Left lobe of liver (tissue), 2 donors: ENCODE data around the gene RAB44. TPM values are rescaled to one million over a fixed set of nuclear protein-coding genes. Genes with fewer than 3 reads are reported as not detected.

Experiments used
- ATAC-seq: fragments of 200-7000 bp; cut with Tn5 transposase; one replicate; pipeline ENCODE4 v1.9.1; 2020; ENCODE audit warnings: mild to moderate bottlenecking, moderate library complexity
- DNase-seq: peaks from one replicate; pipeline ENCODE4 v3.0.0-alpha.2; 2020; ENCODE audit warnings: low spot score
- total RNA-seq: library from RNA; stranded (reverse); gene quantifications from one replicate; pipeline ENCODE4 v1.2.1, GENCODE V29; 2021
- donor health status: DM: no; HTN: no; CAD: no; lungs with moderate emphysema.
- donor health status: DM: no; HTN: yes; CAD: no.

RAB44 gene
- total RNA-seq, 1 donor from 2014 or later, result 0.08 TPM

GRCh38 chr6:36746251-36746650, 48.6 kb downstream of the RAB44 start:
- DNase-seq (no peak), ATAC-seq (no peak)

- ATAC-seq (no peak), DNase-seq (no peak)
Measured at GRCh38 chr6:36749829-36750489, 52.3 kb downstream of the RAB44 start.

DNA sequence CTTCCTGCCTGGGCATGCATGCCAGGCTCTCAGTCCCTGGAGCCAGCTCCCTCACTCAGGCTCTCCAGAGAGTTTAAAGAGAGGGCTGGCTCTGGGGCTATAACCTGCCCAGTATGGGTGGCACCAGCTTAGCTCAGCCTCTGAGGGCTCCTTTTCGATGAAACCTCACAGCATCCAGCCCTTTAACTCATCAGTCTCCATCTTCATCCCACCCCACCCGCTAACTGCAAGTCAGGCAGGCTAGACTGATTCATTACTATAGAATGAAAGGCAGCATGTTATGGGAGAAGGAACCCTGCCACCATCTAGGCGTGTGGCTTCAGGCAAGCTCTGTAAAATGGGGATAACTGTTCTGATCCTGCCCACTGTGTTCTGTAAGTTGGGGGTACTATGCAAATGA, 53.5 kb downstream of the RAB44 start:
- DNase-seq, result no peak
- ATAC-seq, result no peak

DNA sequence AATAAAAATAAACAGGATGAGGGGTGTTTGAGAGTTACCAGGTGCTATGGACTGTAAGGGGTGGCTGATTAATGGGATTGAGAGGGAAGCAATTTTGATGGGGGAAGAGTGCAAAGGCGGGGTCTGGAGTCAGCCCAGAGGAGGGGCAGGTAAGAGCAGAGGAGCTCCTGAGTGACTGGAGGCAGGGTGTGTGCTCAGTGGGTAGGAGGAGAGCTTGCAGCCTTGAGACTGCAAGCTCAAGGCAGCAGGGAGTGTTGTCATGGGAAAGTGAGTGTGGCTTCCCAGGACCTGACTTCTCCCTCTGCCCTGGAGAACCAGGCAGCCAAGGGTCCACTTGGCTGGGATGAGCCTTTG, 54.2 kb downstream of the RAB44 start:
- ATAC-seq (no peak), DNase-seq (no peak)

- ATAC-seq, result peak; percentile 29
- DNase-seq, result no peak
Measured at GRCh38 chr6:36752187-36752885, 54.7 kb downstream of the RAB44 start.

DNA sequence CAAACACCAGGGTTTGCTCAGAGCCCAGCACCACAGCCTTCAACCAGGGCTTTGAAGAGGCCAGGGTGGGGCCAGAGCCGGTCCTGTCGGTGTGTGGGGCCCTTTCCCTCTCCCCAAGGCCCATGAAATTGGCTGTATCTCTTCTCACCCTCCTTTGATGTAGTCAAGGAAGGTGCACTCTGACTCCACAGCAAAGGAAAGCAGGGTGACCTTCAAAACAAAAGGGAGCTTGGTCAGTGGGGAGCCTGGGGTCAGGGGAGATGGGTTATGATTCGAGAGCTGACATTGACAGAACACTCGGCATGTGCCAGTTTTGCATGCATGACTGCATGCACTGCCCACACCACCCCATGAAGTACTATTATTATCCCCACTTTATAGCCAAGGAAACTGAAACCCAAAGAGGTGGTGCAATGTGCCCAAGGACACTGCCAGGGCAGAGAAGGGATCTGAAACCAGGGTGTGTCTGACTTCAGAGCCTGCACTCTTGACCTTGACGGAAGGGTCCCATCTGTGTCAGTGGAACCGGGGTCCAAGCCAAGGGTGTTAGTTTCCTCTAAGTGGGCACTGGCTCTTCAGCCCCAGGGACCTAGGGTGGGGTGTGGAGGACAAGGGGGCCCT, 55.4 kb downstream of the RAB44 start:
- no peak for DNase-seq
- ATAC-seq, result peak; percentile 37

DNA sequence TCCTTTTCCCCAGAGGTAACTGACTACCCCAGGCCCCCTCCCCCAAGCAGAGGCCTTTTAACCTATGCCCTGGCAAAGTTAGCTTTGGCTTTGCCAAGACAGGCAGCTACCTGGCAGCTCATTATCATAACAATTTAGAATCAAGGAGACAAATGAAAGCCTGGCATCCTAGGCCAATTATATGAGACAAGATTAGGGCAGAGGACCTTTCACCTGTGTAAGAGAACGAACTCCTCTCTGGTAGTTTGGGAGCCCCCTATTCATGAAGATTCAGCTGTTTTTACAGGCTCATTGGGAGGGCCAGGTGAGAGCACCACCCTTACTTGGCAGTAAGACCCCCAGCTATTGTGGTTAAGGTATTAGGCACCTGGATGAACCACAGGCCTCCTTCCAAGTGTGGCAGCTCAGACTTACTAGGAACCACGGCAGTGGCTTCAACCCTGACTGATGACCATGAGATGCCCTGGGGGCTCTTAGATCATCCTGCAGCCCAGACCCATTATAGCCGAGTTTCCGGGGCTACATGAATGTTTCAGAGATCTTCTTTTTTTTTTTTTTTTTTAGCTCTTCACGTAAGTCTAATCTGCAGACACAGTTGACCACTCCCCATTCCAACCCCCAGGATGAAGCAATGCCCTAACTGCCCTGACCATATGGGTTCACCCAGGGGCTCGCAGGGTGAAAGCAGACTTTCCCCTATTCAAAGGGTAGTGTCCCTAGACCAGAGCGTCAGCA, 56.2 kb downstream of the RAB44 start:
- ATAC-seq (no peak), DNase-seq (no peak)

GRCh38 chr6:36754582-36755434, 57.2 kb downstream of the RAB44 start:
- ATAC-seq, result no peak
- DNase-seq, result no peak

DNA sequence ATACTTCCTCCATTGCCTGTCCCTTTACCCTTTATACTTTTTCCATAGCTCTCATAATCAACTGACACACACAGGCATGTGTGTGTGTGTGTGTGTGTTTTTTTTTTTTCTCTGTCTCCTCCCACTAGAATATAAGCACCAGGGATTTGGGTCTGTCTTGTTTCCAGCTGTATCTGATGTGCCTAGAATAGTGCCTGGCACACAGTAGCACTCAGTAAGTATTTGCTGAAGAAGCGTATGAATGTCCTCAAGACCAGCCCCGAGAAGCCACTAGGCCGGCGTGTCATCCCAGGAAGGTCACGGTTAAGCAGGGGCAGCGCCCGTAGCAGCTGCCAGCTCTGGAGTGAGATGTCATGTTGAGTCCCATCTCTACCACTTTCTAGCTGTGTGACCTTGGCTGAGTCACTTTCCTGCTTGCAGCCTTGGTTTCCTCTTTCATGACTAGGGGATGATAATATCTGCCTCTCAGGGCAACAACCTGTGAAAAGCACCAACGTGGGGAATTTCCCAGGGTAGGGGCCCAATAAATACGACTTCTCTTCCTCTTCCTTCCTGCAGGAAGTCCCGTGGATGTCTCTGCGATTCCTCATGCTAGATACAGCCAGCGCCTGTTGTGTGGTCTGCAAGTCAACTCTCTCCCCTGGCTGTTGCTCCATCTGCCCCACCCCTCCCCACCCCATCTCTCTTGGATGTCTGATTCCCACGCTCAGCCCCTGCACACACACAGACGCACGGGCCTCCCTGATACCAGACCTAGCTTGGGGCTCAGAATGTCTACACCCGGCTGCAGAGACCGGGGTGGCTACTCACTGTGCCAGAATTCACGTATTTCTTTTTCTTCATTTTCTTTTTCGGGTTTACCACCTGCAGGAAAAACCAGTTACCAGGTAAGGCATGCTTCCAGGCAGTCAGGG, 58.1 kb downstream of the RAB44 start:
- DNase-seq, result no peak
- ATAC-seq, result no peak

DNA sequence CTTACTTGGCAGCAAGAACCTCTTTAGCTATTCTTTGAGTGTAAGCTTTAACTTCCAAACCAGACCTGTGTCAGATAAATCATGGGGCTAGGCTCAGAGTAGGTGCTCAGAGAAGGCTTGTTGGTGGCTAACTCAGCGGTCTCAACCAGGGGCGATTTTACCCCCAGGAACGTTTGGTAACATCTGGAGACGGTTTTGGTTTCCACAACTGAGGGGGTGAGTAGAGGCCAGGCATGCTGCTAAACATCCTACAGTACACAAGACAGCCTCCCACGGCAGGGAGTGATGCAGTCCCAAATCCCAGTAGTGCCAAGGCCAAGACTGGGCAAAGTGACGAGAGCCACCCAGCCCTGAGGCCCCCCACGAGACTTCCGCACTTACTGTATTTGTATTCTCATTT, 59.2 kb downstream of the RAB44 start:
- DNase-seq, result no peak
- no peak for ATAC-seq

DNA sequence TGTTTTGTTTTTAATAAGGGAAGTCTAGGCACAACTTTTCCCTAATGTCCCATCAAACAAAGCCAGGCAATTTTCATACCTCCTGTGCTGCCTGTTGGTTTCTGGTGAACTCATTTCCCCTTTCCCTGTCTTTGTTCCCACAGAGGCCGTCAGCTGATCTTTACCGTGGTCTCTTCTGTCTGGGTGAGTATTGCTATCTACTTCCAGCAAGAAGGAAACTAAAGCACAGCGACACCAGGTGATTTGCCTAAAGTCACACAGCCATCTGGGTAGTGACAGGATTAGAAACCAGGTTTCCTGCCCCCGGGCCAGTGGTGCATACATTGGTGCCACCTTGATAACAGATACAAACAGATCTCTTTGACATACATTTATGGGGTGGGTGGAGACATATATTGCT, 59.6 kb downstream of the RAB44 start:
- DNase-seq (no peak), ATAC-seq (no peak)

- ATAC-seq, result no peak
Measured at GRCh38 chr6:36757943-36758508, 60.4 kb downstream of the RAB44 start.

DNA sequence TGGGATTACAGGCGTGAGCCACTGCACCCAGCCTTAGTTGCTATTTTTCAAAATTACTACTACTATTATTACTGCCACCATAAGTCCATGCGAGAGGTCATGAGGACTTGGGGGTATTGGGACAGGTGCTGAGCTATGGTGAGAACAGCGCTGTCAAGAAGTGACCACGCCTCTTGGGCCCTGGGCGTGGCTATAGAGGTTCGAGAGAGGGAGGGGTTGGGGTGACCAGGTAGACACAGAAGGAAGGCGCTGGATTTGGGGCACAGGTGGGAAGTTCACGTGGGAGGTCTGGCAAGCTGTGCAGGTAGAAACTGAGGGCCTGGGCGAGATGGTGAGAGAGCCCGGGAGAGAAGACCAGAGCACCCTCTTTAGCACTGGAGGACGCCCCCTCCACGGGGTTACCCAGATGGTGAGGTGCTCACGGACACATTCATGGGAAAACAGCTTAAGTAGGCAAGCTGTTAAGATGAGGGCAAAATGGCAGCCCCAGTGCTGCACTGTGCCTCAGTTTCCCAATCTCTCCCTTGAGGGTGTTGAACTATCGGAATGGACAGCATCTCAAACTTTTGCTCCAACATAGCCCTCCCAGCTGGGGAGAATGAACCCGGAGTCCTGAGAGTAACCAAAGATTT, 61.0 kb downstream of the RAB44 start:
- no peak for DNase-seq
- no peak for ATAC-seq

More at GRCh38 chr6:36757943-36758508, 60.4 kb downstream of the RAB44 start:
- no peak for DNase-seq

- peak; percentile 73 for DNase-seq
- peak; percentile 99 for ATAC-seq
Measured at GRCh38 chr6:36759148-36759759, 61.6 kb downstream of the RAB44 start.

DNA sequence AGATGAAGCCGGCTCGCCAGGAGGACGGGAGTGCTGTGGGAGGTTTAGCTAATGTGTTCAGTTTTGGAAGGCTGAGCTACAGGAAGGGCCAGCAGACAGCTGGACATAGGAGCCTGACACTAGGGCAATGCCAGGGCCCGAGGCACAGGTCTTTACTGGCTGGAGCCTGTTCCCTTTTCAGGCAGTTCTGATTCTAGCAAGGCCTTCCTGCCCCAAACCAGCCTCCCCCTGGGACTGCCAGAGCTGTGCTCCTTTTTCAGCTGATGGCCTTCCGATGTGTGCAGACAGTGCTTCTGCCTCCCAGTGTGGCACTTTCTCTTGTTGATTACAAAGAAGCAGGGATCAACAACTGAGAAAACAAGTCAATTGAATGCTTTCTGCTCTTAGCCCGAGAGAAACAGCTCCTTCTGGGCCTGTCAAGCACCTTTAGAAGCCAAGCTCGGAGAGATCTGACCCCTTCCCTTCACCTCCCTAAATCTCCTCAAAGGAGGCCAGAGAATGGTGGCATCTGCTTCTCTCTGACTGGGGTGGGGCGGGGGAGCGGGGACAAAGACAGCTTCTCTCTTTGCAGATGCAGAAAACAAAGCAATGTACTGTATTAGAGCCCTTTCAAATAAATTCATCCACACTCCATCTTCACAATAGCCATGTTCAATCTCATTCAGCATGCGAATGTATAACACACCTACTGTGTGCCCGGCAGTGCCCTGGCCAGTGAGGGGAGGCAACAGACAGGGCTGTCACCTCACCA, 63.2 kb downstream of the RAB44 start:
- DNase-seq (no peak), ATAC-seq (no peak)

DNA sequence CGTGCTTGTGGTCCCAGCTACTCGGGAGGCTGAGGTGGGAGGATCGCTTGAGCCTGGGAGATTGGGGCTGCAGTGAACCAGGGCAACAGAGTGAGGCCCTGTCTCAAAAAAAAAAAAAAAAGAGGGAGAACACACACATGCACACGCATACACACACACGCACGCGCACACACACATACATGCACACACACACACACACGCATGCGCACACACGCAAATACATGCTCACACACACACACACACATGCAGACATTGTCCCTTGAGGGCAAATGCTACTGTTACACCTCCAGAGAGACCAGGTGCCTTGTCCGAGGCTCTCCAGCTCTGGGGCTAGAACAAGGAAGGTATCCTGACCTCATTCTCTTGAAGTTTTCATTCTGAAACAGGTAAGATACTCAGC, 64.5 kb downstream of the RAB44 start:
- DNase-seq (no peak), ATAC-seq (no peak)

DNA sequence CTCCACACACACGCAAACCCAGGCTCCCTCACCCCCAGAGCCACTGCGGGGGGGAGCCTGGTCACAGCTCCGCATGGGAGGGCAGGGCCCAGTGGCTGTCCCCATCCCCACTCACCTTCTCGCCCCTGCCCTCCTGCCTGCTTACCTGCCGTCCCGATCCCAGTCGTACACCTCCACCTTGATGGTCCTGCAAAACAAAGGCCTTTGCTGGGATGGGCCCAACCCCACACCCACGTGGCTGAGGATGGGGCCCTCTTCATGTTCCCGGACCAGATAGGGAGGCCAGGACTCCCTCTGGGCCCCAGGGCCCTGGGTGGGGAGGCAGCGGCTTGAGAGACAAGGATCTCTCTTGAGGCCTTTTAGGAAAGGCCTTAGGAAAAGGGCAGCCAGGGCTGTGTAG, 67.6 kb downstream of the RAB44 start:
- DNase-seq (no peak), ATAC-seq (no peak)
